Neural crest cell (in vitro differentiated cells): ENCODE data around the gene NBPF4. TPM values are rescaled to one million over a fixed set of nuclear protein-coding genes. Genes with fewer than 3 reads are reported as not detected.

ENCODE experiments used
- DNase-seq: peaks from one replicate; pipeline ENCODE4 v3.0.0; 2021; ENCODE audit warnings: low read depth, mixed read lengths, low spot score
- H3K27ac Mint-ChIP-seq: one replicate; pipeline ENCODE4 v1.8.0; 2021; ENCODE audit warnings: mild to moderate bottlenecking, mixed read lengths; ENCODE audit not compliant: unreplicated experiment
- H3K27me3 Mint-ChIP-seq: 2 replicates; pipeline ENCODE4 v1.8.0; 2021; ENCODE audit warnings: low read depth, mild to moderate bottlenecking, mixed read lengths
- H3K36me3 Mint-ChIP-seq: 2 replicates; pipeline ENCODE4 v1.8.0; 2021; ENCODE audit warnings: low read depth, mild to moderate bottlenecking, mixed read lengths
- H3K4me1 Mint-ChIP-seq: 2 replicates; pipeline ENCODE4 v1.8.0; 2021; ENCODE audit warnings: mixed read lengths
- H3K4me3 Mint-ChIP-seq: one replicate; pipeline ENCODE4 v1.8.0; 2021; ENCODE audit warnings: mild to moderate bottlenecking, mixed read lengths
- H3K9me3 Mint-ChIP-seq: 2 replicates; pipeline ENCODE4 v1.8.0; 2021; ENCODE audit warnings: mixed read lengths
- total RNA-seq: library from RNA; stranded (reverse); gene quantifications from 2 replicates; pipeline ENCODE4 v1.2.1, GENCODE V29; 2021
- TF ChIP-seq, protein P1 (sequence below): fragments of 200-600 bp; sonication (generic); conservative IDR thresholded peaks from 2 replicates; pipeline ENCODE4 v1.5.0; 2021; ENCODE audit warnings: antibody characterized with exemption, mild to moderate bottlenecking

Gene NBPF4
- total RNA-seq, 1 donor from 2014 or later: not detected

DNA sequence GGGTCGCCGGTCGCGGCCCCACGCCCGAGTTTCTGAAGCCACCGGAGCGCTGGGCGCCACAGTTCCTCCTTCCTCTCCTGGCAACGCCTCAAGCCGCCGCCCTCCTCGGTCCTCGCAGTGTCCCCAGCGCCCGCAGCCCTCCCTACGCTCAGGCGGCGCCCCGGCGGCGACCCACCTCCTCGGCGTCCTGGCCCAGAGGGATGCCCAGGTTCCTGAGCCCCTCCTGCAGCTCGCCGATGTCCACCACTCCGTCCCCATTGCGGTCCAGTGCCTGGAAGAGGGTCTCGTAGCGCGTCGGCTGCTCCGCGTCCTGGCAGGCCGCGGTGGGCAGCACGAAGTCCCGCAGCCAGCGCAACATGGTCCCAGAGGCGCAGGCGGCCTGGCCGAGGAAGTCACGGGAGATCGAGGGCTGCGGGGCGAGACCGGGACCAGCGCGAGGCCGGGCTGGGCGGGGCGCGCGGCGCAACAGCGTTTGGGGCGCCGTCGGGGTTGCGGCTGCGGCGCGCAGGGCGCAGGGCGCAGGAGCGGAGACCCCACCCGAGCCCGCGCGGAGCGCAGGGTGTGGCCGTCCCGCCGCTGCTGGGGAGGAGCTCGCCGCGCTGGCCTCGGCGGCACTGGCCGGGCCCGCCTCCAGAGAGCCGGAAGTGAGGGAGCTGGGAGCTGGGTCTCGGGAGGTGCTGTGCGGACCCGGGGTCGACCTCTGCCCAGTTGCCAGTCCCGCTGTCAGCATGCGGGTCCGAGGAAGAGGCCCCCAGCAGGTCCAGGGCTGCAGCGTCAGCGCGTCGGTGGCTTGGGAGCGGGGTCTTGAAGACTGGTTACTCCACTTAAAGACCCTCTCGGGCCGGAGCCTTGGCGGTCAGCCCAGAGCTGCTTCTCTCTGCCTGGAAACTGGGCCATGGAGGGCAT lies 43.8 kb downstream of the NBPF4 start, which contains the start of gene SLC25A24:
TSS of gene SLC25A24 (minus strand) at position 563 of the 906 bp plus-strand sequence. CDS start at position 358, 205 bp downstream.
- Mint-ChIP-seq H3K27ac (peak within 1 kb of the TSS; percentile 93), H3K27me3 (peaks cover 3% of the 10 kb centered on the region), H3K36me3 (peaks cover 34% of the 10 kb centered on the region), H3K4me3 (peak within 1 kb of the TSS; percentile 93), H3K4me1 (peaks cover 46% of the 10 kb centered on the region), H3K9me3 (peaks cover 11% of the 10 kb centered on the region)
- TF ChIP-seq, protein P1, sequence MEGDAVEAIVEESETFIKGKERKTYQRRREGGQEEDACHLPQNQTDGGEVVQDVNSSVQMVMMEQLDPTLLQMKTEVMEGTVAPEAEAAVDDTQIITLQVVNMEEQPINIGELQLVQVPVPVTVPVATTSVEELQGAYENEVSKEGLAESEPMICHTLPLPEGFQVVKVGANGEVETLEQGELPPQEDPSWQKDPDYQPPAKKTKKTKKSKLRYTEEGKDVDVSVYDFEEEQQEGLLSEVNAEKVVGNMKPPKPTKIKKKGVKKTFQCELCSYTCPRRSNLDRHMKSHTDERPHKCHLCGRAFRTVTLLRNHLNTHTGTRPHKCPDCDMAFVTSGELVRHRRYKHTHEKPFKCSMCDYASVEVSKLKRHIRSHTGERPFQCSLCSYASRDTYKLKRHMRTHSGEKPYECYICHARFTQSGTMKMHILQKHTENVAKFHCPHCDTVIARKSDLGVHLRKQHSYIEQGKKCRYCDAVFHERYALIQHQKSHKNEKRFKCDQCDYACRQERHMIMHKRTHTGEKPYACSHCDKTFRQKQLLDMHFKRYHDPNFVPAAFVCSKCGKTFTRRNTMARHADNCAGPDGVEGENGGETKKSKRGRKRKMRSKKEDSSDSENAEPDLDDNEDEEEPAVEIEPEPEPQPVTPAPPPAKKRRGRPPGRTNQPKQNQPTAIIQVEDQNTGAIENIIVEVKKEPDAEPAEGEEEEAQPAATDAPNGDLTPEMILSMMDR: no peak
- peak; percentile 65 for DNase-seq

- Mint-ChIP-seq H3K36me3 (peaks cover 36% of the 10 kb centered on the region), H3K27ac (peak overlapping the region; percentile 93), H3K9me3 (peaks cover 10% of the 10 kb centered on the region), H3K4me3 (peak overlapping the region; percentile 93), H3K4me1 (peaks cover 49% of the 10 kb centered on the region), H3K27me3 (no peaks in the 10 kb centered on the region)
- no peak for DNase-seq
- TF ChIP-seq, protein P1: no peak
Measured at GRCh38 chr1:108199201-108199691, 44.6 kb downstream of the NBPF4 start.

DNA sequence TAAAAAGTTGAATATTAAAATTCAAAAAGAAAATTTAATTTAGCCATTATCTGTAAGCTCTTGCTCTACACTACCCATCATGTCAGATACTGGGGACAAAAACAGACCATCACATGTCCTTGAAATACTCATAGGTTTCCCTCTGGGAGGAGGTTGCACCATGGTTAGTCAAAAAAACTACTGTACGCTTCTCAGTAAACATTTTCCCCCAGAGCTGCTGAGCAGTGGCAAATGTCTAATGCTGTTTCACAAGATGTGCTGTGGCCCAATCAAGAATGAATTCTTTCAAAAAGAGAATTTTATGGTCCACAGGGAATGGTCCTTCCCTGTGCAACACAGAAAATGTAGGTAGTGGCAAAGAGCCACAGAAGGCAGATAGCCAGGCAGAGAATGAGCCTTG lies 49.8 kb downstream of the NBPF4 start:
- no peaks in the 10 kb centered on the region for H3K27me3 Mint-ChIP-seq
- H3K27ac Mint-ChIP-seq: no peak overlapping the region
- TF ChIP-seq, protein P1: no peak
- no peak overlapping the region for H3K4me3 Mint-ChIP-seq
- H3K4me1 Mint-ChIP-seq: peaks cover 38% of the 10 kb centered on the region
- peaks cover 13% of the 10 kb centered on the region for H3K9me3 Mint-ChIP-seq
- H3K36me3 Mint-ChIP-seq: peaks cover 72% of the 10 kb centered on the region
- DNase-seq: no peak

- H3K4me3 Mint-ChIP-seq: no peak overlapping the region
- no peaks in the 10 kb centered on the region for H3K27me3 Mint-ChIP-seq
- H3K4me1 Mint-ChIP-seq: peaks cover 31% of the 10 kb centered on the region
Measured at GRCh38 chr1:108193333-108193732, 50.5 kb downstream of the NBPF4 start.

DNA sequence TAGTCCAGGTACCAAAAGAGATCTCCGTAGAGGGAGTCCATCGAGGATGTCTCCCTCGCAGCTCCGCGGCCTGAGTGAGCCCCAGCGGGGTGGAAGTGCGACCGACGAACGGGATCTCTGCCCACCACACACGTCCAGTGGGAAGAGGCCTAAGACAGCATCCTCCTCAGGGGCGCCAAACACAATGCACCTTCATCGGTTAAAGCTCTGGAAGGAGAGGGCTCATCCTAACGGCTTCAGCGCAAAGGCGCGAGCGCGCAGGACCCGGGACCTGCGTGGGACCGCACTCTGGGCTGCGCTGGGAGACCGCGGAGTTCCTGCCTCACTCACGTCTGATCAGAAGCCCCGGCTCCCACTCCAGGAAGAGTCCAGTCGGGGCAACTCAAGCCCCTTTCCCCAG lies 51.3 kb downstream of the NBPF4 start:
- TF ChIP-seq, protein P1: no peak
- no peak overlapping the region for H3K4me3 Mint-ChIP-seq
- no peak for DNase-seq
- peaks cover 24% of the 10 kb centered on the region for H3K9me3 Mint-ChIP-seq
- H3K4me1 Mint-ChIP-seq: peaks cover 23% of the 10 kb centered on the region
- H3K27me3 Mint-ChIP-seq: no peaks in the 10 kb centered on the region
- no peak overlapping the region for H3K27ac Mint-ChIP-seq
- peaks cover 79% of the 10 kb centered on the region for H3K36me3 Mint-ChIP-seq

More at GRCh38 chr1:108193333-108193732, 50.5 kb downstream of the NBPF4 start:
- no peak overlapping the region for H3K27ac Mint-ChIP-seq
- TF ChIP-seq, protein P1: no peak
- H3K9me3 Mint-ChIP-seq: peaks cover 20% of the 10 kb centered on the region
- peaks cover 80% of the 10 kb centered on the region for H3K36me3 Mint-ChIP-seq
- no peak for DNase-seq
